Transverse colon (tissue), 4 donors: ENCODE data around the gene CDH6. TPM values are rescaled to one million over a fixed set of nuclear protein-coding genes. Genes with fewer than 3 reads are reported as not detected.
A peak's percentile ranks its signal among the peaks of the same experiment; 100 is the strongest.

ENCODE experiments used
- DNase-seq: peaks from one replicate; pipeline ENCODE4 v3.0.0-alpha.2; 2019
- H3K27ac ChIP-seq, 4 donors: fragments of 200-600 bp; sonication (generic); 2 replicates each; pipeline ENCODE4 v1.5.1; 2016 to 2018; ENCODE audit warnings: inconsistent platforms in 4 of 4
- H3K27me3 ChIP-seq: fragments of 200-600 bp; sonication (generic); 2 replicates; pipeline ENCODE4 v1.5.1; 2017; ENCODE audit warnings: inconsistent platforms
- H3K36me3 ChIP-seq, 4 donors: fragments of 200-600 bp; sonication (generic); 2 replicates each; pipeline ENCODE4 v1.5.1; 2017 to 2019; ENCODE audit warnings: inconsistent platforms in 4 of 4
- H3K4me1 ChIP-seq, 4 donors: fragments of 200-600 bp; sonication (generic); 2 replicates each; pipeline ENCODE4 v1.5.1; 2017 to 2020; ENCODE audit warnings: inconsistent platforms in 4 of 4
- H3K4me3 ChIP-seq, 4 donors: fragments of 200-600 bp; sonication (generic); 1 replicate in 1 of 4; 2 replicates in 3 of 4; pipeline versions ENCODE4 v1.5.1 to v1.6.1; 2017 to 2019; ENCODE audit warnings: inconsistent platforms in 4 of 4
- H3K9me3 ChIP-seq, 2 donors: fragments of 200-600 bp; sonication (generic); 2 replicates each; pipeline ENCODE4 v1.5.1; 2017 to 2019; ENCODE audit warnings: inconsistent platforms in 2 of 2
- CTCF ChIP-seq, 5 experiments: fragments of 200-600 bp in 3 of 5; fragments of 450-650 bp in 2 of 5; sonication (generic) in 3 of 5; IDR thresholded peaks; 1 replicate in 2 of 5; 2 replicates in 3 of 5; pipeline ENCODE4 v1.5.1; 2016 to 2017; ENCODE audit warnings: antibody characterized with exemption in 5 of 5, inconsistent platforms in 3 of 5, mild to moderate bottlenecking in 2 of 5, moderate library complexity in 1 of 5
- EP300 ChIP-seq: sonication (generic); formaldehyde crosslinking; IDR thresholded peaks from one replicate; pipeline ENCODE4 v1.6.1; 2017; ENCODE audit warnings: antibody characterized with exemption, low read depth
- POLR2A ChIP-seq: fragments of 450-650 bp; IDR thresholded peaks from one replicate; pipeline ENCODE4 v1.6.1; 2016; ENCODE audit warnings: antibody characterized with exemption, mild to moderate bottlenecking, moderate library complexity
- POLR2AphosphoS5 ChIP-seq, 3 donors: sonication (generic); formaldehyde crosslinking; IDR thresholded peaks; one replicate each; pipeline ENCODE4 v1.6.1; 2016; ENCODE audit warnings: antibody characterized with exemption in 3 of 3
- WGBS, 2 donors: methylation state at CpG; one replicate each; pipeline ENCODE4 v1.1.5; 2018; ENCODE audit warnings: low coverage in 1 of 2; 5-methylcytosine and 5-hydroxymethylcytosine counted together
- in situ Hi-C, 4 donors: fragments of 200-750 bp; cut with MboI; loops; one replicate each; pipeline versions ENCODE4 v1.15.0 to v1.15.1; 2017; ENCODE audit warnings: low sequenced_read_pairs in 3 of 4, low pct_ligation_motif_present in 1 of 4, low pct_unique_long_range_greater_than_20kb in 1 of 4
- intact Hi-C: fragments of 100-400 bp; cut with DNase I; formaldehyde crosslinking; loops from one replicate; pipeline ENCODE4 v1.15.1; 2023; ENCODE audit warnings: low total_unique reads
- total RNA-seq, 4 donors: library from RNA; depleted of rRNA; stranded (reverse); fragments of >200 nt; gene quantifications; one replicate each; pipeline ENCODE4 v1.1.0, GENCODE V29; 2016

CDH6 gene
- total RNA-seq, 4 donors from 2014 or later, result 0.60 to 1.2 (median 0.93) TPM

- intact Hi-C loops (no loop called here), in situ Hi-C loops (no loop called here)
- TF ChIP-seq CTCF (IDR thresholded peaks at IDR 0.05) (peak; percentile 23 to 49 (median 35)), POLR2AphosphoS5 (IDR thresholded peaks at IDR 0.05) (no peak)
- Histone ChIP-seq H3K27me3 (no peaks in the 10 kb centered on the region), H3K9me3 (no peaks in the 10 kb centered on the region), H3K36me3 (peaks cover 0 to 4% (median 0%) of the 10 kb centered on the region in 4 donors), H3K4me3 (no peak overlapping the region), H3K4me1 (peaks cover 0 to 8% (median 0%) of the 10 kb centered on the region in 4 donors), H3K27ac (no peak overlapping the region)
- no peak for DNase-seq
- WGBS, 2 donors, result 71 to 78% methylated on average over 5 of the region's 5 CpGs
Measured at GRCh38 chr5:31270396-31270795, 76.9 kb downstream of the CDH6 start.

- H3K27ac ChIP-seq, result no peak overlapping the region
- no peak overlapping the region for H3K4me3 ChIP-seq
- no peaks in the 10 kb centered on the region for H3K27me3 ChIP-seq
- TF ChIP-seq EP300 (no peak), CTCF (IDR thresholded peaks at IDR 0.05) (no peak), POLR2A (no peak), POLR2AphosphoS5 (IDR thresholded peaks at IDR 0.05) (no peak)
- DNase-seq, result no peak
- no peaks in the 10 kb centered on the region for H3K9me3 ChIP-seq
- 81 to 84% methylated on average over 5 to 6 of the region's 6 CpGs for WGBS, 2 donors
- intact Hi-C loops (no loop called here), in situ Hi-C loops (no loop called here)
- peaks cover 0 to 4% (median 0%) of the 10 kb centered on the region in 4 donors for H3K36me3 ChIP-seq
- peaks cover 0 to 8% (median 0%) of the 10 kb centered on the region in 4 donors for H3K4me1 ChIP-seq
Measured at GRCh38 chr5:31271567-31271966, 78.1 kb downstream of the CDH6 start.

- DNase-seq, result no peak
- Histone ChIP-seq H3K4me3 (no peak overlapping the region), H3K27me3 (no peaks in the 10 kb centered on the region), H3K36me3 (peaks cover 0 to 4% (median 0%) of the 10 kb centered on the region in 4 donors), H3K9me3 (no peaks in the 10 kb centered on the region), H3K4me1 (peaks cover 0 to 8% (median 0%) of the 10 kb centered on the region in 4 donors), H3K27ac (no peak overlapping the region)
- no peak for TF ChIP-seq EP300
- no peak for TF ChIP-seq CTCF (IDR thresholded peaks at IDR 0.05)
- TF ChIP-seq POLR2A, result no peak
- no peak for TF ChIP-seq POLR2AphosphoS5 (IDR thresholded peaks at IDR 0.05)
- in situ Hi-C loops (no loop called here), intact Hi-C loops (no loop called here)
- WGBS, 2 donors, result 79 to 80% methylated on average over 8 to 10 of the region's 10 CpGs
Measured at GRCh38 chr5:31273161-31273560, 79.7 kb downstream of the CDH6 start.

- Histone ChIP-seq H3K36me3 (peaks cover 0 to 4% (median 0%) of the 10 kb centered on the region in 4 donors), H3K4me3 (peak overlapping the region in 1 of 4 donors; percentile 24), H3K9me3 (no peaks in the 10 kb centered on the region), H3K27me3 (no peaks in the 10 kb centered on the region), H3K27ac (no peak overlapping the region), H3K4me1 (peaks cover 0 to 8% (median 0%) of the 10 kb centered on the region in 4 donors)
- WGBS, 2 donors, result 57 to 65% methylated on average over 8 of the region's 8 CpGs
- DNase-seq, result no peak
- in situ Hi-C loops (no loop called here), intact Hi-C loops (no loop called here)
- no peak for TF ChIP-seq CTCF (IDR thresholded peaks at IDR 0.05)
- TF ChIP-seq POLR2AphosphoS5 (IDR thresholded peaks at IDR 0.05), result no peak
- TF ChIP-seq EP300, result no peak
Measured at GRCh38 chr5:31273631-31274378, 80.3 kb downstream of the CDH6 start.
